ENCODE data around the gene PMPCA.
"Not testable (repeated sequence)": the region's sequence is repeated elsewhere in the genome, so short reads cannot be mapped to it uniquely, and the experiment has no call there.

Gene PMPCA

DNA sequence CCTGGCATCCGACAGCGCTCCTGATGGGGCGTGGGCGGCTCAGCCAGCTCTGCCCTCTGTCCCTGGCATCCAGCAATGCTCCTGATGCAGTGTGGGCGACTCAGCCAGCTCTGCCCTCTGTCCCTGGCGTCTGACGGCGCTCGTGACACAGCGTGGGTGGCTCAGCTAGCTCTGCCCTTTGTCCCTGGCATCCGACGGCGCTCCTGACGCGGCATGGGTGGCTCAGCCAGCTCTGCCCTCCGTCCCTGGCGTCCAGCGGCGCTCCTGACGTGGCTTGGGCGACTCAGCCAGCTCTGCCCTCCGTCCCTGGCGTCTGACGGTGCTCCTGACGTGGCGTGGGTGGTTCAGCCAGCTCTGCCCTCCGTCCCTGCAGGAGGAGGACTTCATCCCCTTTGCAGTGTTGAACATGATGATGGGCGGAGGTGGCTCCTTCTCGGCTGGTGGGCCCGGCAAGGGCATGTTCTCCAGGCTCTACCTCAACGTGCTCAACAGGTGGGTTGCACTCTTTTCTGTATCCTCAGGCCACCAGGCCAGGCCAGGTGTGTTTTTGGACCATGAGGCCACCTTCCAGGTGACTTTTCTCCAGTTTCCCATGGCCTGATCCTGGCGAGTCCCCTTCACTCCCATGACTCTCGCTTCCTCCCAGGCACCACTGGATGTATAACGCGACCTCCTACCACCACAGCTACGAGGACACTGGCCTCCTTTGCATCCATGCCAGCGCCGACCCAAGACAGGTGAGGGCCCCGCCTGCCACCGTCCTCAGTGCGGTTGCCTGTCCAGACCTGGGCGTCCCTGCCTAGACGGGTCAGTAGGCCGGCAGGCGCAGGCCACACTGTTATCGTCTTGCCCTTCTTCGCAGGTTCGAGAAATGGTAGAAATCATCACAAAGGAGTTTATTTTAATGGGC lies 8.0 kb downstream of the PMPCA start:
- DNase-seq, result no peak

DNA sequence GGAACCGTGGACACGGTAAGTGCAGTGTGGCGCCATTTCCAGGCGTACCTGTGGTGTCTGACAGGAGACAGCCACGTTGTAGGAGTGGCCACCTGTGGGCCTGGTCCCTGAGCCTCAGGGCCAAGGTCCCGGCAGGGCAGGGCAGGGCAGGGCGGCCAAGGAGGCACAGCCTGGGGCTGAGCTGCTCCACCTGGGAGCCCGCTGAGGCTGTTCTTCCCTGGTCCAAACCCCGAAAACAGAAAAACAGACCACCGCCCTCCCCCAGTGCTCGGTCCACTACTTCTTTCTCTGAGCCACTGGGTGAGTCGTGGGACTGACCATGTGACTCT lies 8.6 kb downstream of the PMPCA start:
- no peak for DNase-seq

DNA sequence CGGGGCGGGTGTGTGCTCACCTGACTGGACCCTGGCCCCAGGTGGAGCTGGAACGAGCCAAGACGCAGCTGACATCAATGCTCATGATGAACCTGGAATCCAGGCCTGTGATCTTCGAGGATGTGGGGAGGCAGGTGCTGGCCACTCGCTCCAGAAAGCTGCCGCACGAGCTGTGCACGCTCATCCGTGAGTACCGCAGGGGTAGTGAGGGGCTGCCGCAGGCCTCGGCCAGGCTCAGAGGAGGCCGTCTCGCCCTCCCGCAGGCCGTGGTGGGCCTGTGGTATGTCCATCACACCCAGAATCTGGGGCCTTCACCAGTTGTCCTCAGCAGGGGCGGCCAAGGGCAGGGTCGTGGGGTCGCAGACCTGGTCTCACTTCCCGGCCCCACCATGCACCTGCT lies 11.3 kb downstream of the PMPCA start:
- DNase-seq, result no peak

DNA sequence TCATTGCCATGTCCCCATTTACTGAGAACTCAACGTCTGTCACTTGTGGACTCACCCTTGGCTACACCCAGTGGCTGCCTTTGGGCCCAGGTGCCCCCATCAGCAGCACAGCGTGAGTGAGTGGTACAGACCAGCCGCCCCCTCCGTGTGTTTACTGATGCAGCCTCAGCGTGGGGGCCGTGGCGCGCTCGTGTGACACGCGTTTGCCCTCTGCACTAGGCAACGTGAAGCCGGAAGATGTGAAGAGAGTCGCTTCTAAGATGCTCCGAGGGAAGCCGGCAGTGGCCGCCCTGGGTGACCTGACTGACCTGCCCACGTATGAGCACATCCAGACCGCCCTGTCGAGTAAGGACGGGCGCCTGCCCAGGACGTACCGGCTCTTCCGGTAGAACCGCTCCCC lies 12.4 kb downstream of the PMPCA start:
- DNase-seq, result no peak

DNA sequence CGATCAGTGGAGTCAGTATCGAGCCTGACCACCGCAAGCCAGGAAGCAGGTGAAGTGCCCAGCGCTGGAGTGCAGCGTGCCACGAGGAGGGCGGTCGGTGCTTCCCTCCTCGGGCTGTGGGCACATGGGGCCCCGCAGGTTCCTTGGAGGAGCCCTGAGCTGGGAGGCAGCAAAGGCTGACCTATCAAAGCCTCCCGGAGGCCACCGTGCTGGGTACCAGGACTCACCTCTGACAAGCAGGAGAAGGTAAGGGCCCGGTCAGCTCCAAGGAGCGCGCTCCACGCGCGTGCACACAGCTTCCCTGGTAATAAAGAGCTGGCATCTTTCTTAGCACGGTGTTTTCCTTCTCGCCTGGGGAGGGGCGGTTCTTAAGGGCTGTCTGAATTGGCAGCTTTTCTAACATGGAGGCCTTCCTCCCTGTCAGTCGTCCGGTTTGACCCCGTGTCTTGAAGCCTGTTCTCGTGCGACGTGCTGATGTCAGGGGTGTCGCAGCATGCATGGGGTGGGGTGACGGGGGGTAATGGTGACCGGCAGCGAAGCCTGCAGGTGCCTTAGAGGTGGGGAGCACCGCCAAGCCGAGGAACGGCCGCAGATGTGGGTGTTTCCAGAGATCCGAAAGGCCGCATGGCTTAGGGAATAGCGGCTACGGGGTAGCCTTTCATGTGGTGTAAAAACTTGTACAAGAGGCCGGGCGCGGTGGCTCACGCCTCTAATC lies 13.1 kb downstream of the PMPCA start:
- no peak for DNase-seq

DNA sequence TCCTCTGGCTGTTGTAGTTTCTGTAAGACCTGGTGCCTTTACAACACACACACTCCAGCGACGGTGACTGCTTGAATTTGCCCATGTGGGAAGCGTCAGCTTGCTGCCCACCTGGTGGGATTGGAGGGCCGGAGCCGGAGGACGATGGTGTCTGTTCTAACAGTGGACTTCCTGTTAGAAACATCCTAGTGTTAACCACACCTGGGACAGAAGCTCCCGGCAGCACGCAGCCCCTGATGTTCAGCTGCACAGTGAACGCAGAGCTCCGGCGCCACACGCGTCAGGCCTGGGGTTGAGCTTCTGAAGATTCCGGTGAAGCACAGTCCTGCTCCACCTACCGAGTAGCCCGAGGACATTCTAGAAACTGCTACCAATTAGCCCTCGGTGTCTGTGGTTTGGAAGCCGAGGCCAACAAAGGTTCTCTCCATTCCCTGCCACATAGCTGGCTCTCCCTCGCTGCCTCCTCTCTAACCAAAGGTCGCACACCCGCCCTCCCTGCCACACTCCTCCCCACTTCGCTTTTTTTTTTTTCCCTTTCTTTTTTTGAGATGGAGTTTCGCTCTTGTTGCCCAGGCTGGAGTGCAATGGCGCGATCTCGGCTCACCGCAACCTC lies 14.4 kb downstream of the PMPCA start:
- no peak for DNase-seq

DNA sequence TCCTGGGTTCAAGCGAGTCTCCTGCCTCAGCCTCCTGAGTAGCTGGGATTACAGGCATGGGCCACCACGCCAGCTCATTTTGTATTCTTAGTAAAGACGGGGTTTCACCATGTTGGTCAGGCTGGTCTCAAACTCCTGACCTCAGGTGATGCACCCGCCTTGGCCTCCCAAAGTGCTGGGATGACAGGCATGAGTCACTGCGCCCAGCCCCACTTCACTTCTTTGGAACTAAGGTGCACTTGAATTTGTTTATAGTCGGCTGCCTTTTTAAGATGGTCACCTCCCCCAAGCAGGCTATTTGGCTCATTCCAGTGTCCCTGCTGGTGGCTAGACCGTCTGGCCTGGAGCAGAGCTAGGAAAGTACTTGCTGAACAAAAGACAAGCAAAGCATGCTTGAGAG lies 14.9 kb downstream of the PMPCA start:
- DNase-seq, result not testable (repeated sequence)

DNA sequence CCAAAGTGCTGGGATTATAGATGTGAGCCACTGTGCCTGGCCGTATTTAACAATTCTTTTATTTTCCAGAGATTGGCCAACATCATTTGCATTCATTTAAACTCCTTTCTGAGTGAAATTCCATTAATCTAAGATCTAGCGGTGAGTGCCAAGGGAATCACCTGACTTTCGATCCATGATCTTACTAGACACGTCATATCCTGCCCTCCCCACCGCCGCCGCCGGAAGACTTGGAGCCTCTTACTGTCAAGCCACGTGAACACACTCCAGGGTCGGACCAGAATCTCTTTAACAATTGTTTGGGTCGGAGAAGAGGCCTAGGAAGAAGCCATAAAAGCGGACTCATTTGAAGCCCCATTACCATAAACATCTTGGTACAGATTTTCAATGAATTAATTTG lies 16.3 kb downstream of the PMPCA start:
- DNase-seq, result no peak

DNA sequence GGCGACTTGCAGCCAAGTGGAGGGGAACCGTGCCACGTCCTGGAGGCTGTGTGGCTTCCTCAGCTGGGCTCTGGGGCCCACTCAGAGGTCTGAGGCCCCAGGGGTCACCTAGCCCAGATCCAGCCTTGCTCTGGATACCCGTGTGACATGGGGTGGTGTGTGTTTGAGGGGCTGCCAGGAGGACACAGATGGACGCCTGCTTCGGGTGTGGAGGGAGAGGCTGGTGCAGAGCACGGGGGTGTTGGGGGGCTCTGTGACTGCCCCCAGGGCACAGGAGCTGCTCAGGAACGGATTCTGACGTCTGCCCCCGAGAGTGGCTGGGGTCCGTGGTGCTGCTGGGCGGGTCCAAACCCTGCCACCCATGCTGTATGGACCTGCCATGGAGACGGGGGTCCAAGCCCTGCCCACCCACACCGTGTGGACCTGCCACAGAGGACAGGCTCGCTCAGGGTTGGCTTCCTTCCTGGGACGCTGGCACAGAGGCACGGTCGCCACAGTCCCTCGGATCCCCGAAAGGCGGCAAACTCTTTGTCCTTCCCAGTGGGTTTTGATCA lies 18.7 kb downstream of the PMPCA start:
- no peak for DNase-seq

DNA sequence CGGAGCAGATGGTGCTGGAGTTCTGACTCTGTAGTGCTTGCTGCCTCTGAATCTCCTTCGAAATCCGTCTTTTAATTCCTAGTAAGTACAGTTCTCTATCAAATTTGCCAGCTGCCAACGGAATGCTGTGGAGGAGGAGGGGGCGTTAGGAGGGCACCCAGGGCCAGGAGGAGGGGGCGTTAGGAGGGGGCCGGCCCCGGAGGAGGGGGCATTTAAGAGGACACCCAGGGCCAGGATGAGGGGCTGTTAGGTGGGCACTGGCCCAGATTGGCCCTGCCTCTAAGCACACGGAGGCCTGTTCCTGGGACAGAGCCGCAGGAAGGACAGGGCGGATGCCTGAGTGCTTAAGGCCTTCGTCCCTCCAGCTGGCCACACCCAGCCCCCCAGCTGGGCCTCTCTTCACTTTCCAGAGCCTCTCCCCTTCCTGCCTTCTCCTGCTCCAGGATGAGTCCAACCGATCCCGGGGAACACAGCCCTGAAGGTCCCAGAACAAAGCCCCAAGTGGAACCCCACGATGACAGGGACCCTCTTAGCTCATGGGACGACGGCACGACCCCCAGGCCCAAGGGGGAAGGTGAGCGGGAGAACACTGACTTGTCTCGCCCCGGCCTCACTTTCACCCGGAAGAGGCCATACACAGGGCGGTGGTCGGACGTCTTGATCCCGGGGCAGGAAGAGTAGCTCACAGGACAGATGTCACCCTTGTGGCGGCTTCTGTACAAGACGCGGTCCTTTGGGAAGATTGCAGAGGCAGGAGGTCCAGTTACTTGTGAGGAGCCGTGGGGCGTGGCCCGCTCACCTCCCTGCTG lies 19.4 kb downstream of the PMPCA start:
- DNase-seq, result no peak

DNA sequence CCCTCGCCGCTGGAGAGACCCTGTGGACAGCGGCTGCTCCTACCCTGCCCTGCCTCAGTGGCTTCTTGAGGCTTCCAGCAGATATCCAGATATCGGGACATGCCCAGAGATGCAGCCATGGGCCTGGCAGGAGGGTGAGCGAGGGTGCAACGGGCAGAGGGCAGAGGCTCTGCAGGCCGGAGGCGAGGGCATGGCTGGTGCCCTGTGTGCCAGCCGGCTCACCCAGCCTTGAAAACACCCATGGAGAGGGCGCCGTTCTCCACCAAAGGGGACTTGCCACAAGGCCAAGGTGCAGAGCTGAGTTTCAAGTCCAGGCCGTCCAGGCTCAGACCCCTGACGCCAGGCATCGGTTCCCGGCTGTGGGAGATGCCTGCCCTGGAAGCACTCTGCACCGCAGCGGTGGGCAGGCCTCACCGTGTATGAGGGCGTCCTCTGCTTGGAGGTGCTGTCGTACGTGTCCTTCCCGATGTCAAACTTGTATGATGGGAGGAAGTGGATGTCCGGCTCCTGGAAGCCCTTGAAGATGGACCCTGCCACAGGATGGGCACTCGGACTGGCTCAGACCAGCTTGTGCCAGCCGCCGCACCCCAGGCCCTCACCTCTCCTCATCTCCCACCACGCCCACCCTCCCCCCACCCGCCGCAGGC lies 20.3 kb downstream of the PMPCA start:
- no peak for DNase-seq

DNA sequence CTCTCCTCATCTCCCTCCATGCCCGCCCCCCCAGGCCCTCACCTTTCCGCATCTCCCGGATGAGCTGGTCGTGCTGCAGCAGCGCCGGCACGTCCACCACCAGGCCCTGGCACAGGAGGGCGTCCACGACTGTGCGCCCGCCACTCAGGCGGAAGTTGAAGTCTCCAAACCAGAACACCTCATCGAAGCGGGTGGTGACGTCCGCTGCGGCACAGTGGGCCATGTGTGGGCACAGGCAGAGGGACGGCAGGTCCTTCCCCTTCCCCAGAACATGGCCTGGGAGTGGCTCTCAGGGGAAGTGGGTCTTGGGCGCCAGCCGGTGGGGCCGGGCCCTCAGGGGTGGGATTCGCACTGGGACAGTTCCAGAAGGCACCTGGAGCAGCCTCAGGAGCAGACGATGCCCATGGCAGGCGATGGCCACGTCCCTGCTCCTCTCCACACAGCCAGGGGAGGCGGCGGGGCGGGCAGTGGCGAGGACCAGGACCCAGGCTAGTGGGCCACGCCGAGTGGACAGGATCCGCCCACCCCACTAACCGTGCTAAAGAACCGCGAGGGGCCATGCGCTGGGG lies 21.4 kb downstream of the PMPCA start:
- no peak for DNase-seq

DNA sequence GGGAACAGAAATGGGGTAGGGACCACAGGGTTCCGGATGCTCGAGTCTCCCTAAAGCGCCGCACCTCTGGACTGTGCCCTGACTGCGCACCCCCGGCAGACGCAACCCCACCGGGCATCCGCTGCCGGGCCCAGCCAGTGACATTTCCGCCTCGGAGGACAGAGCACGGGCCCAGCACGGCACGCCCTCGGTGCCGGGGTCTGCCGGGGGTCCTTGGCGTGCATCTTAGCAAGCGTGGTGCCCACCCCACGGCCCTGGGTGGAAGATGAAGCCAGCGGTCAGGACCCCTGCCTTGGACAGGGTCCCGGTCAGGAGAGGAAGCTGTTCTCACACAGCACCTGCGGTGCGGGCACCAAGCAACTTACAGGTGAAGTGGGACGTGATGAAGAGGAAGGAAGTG lies 22.1 kb downstream of the PMPCA start:
- no peak for DNase-seq

DNA sequence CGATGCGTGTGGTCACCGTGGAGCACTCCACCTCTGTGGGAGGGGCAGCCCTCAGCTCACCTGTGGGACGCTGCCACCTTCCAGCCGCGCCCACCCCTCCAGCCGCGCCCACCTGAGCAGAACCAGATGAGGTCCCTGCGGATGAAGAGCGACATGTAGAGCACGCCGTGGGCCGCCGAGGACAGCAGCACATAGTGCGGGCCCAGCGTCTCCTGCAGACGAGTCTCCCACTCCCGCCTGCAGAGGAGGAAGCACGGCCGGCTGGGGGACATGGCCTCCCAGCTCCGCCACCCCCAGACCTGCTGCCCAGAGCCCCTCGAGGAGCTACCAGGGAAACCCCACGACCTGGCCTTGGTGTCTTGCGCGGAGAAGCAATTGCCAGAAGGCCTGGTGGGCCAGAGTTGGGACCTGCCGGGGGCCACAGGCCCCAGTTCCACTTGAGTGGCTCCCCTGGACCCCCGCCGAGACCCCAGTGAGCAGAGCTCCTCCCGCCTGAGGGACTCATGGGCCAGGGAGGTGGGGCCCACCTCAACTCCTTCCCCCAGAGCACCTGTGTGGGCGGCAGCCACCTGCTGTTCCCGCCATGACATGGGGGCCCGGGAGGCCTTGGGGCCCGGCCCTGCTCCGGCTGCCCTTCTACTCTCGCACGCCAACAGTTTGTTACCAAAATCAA lies 22.7 kb downstream of the PMPCA start:
- no peak for DNase-seq

DNA sequence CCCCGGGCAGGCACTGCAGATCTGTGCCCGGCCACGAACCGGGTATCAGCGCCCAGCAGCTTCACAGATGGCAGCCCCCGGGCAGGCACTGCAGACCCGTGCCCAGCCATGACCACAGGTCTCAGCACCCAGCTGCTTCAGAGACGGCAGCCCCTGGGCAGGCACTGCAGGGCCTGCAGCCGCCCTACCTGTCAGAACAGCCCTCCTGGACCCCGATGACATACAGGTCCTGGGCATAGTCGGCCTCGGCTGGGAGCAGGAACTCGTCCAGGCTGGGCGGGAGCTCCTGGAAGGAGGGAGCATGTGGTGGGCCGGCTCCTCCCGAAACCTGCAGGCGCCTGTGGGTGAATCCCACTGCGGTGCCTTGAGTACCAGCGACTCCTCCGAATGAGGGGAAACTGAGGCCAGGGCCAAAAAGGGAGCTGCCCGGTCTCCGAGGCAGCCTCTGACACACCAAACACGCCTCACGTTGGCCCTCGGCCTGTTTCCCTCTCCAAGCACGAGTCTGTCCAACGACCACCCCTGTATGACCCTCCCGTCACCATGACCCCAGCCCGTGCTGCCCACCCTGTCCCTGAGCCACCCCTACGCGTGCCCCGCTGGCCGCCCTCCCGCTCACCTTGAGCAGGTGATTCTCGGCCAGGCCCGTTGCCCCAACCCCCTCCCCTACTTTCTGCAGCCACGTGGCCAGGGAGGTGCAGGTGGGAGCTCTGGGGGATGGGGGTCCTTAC lies 23.6 kb downstream of the PMPCA start:
- DNase-seq, result no peak

DNA sequence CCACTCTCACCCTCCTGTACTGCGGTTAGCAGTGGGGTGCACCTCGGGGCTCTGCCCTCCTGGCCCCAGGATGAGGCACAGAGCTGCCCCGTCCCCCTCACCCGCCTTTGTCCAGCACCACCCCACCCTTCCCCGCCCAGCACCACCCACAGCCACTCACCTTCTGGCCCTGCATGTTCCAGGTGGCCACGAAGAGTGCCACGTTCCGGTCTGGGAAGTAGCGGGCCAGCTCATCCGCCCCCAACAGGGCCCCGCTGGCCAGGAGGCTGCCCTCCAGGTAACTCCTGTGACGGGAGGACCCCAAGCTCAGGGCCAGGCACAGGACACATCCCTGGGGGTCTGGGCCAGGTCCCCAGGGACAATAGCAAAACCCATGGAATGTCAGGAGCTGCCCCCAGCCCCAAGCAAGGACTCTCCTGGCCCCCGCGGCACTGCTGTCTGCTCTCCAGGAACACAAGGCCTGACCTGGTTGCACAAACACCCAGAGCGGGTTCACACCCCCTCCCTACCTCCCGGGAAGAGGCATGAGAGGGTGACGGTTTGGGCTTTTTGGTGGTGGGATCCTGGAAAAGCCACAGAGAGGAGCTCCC lies 24.2 kb downstream of the PMPCA start:
- no peak for DNase-seq

DNA sequence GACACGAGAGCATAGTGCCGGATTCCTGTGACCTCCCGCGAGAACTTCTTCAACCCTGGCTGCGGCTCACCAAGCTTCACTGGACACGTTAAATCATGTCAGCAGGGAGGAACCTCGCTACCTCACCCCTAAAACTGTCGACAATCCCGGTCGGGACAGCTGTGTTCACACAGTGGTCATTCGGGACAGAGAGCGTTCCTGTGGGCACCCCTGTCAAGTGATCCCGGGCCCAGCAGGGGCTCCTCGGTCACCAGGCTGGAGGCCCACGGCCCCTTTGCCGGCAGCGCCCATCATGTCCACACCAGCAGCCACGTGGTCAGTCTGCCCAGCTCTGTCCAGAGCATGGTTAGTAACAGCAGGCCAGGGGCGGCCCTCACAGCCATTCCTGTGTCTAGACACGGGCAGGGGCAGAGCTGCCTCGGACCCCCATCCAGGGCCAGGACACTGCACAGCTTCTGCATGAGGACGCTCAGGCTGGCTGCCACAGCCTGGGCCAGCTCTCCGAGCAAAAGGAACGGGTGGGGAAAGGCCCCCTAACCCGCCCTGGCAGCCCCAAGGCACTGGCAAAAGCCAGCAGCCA lies 25.7 kb downstream of the PMPCA start:
- DNase-seq, result no peak

DNA sequence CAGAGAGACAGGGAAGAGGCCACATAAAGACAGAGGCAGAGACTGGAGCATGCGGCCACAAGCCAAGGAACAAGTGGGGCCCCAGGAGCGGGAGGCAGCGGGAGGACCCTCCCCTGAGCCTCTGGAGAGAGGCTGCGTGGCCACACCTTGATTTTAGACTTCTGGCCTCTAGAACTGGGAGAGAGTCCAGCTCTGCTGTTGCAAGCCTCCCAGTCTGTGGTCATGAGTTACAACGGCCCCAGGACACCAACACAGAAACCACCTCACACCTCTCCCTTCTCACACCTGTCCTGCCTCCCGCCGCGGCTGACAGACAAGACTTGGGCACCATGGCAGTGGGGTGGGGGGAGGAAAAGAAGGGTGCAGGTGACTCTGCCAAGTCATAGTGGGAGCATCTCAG lies 27.0 kb downstream of the PMPCA start:
- DNase-seq, result peak in 1 of 2 experiments; percentile 6

DNA sequence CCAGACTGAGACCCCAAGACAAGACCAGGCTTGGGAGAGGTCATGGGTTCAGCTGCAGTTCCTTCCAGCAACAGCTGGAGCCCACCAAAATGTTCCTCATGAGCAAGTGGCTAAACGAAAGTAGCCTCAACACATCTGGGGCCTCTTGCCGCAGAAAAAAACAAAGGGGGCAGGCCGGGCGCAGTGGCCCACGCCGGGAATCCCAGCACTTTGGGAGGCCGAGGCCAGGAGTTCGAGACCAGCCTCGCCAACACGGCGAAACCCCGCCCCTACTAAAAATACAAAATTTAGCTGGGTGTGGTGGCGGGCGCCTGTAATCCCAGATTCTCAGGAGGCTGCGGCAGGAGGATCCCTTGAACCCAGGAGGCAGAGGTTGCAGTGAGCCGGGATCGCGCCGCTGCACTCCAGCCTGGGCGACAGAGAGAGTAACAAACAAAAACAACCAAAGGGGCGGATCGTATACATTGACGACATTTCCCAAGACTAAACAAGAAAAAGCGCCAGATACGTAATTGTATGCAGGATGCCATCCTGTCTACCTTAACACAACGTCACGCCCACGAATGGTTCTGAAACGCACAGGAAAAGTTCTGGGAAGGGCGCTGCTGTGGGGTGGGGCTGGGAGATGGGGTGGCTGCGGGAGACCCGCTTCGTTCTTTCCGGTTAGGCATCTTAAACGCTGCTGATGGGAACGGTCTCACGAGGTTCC lies 27.5 kb downstream of the PMPCA start:
- no peak for DNase-seq
